ENCODE measurements around the gene SSX2.
"Not testable (repeated sequence)": the region's sequence is repeated elsewhere in the genome, so short reads cannot be mapped to it uniquely, and the experiment has no call there.

The SSX2 gene, protein sequence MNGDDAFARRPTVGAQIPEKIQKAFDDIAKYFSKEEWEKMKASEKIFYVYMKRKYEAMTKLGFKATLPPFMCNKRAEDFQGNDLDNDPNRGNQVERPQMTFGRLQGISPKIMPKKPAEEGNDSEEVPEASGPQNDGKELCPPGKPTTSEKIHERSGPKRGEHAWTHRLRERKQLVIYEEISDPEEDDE

GRCh38 chrX:52707078-52707477 is at the start of gene SSX2:
Gene SSX2, minus strand, starts transcription at chrX:52707178. Its CDS starts 1,429 bp downstream, at chrX:52705749.
- not testable (repeated sequence) for H3K27me3 ChIP-seq (ENCODE audit: control insufficient read depth in 1 of 2, insufficient read depth in 2 of 2, low read length in 2 of 2); H3K36me3 ChIP-seq (ENCODE audit: control insufficient read depth in 2 of 2, insufficient read depth in 2 of 2, low read length in 2 of 2); H3K27ac ChIP-seq (ENCODE audit: low read length); H3K4me1 ChIP-seq (ENCODE audit: control insufficient read depth, insufficient read depth, low read length); H3K9me3 ChIP-seq (ENCODE audit: control insufficient read depth in 2 of 2, low read length in 2 of 2); H3K9ac ChIP-seq (ENCODE audit: low read length in 2 of 2); H3K4me3 ChIP-seq (ENCODE audit: low read length in 2 of 2)

DNA sequence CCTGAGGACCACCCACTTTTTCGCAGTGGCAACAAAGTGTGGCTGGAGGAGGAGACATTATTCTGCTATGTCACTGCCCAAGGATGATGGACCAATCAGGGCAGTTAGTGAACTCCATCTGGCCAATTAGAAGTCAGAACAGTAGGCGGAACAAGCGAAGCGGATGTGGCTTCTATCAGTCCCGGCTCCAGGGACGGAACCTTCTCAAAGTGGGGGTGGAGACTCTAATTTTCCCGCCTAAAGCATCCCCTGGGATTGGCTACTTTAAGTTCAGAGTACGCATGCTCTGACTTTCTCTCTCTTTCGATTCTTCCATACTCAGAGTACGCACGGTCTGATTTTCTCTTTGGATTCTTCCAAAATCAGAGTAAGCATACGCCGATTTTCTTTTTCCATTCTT is 44.0 kb upstream of the SSX2 start, which contains the start of gene SSX2B:
Gene SSX2B (plus strand): TSS at position 301 of the 400 bp plus-strand sequence. CDS start 1,429 bp downstream, outside the sequence.
- H3K4me3 ChIP-seq (ENCODE audit: low read length in 2 of 2); H3K4me1 ChIP-seq (ENCODE audit: control insufficient read depth, insufficient read depth, low read length); H3K27ac ChIP-seq (ENCODE audit: low read length); H3K9me3 ChIP-seq (ENCODE audit: control insufficient read depth in 2 of 2, low read length in 2 of 2); H3K27me3 ChIP-seq (ENCODE audit: control insufficient read depth in 1 of 2, insufficient read depth in 2 of 2, low read length in 2 of 2); H3K9ac ChIP-seq (ENCODE audit: low read length in 2 of 2); H3K36me3 ChIP-seq (ENCODE audit: control insufficient read depth in 2 of 2, insufficient read depth in 2 of 2, low read length in 2 of 2): not testable (repeated sequence)

GRCh38 chrX:52692034-52692433 is 14.9 kb downstream of the SSX2 start:
- not testable (repeated sequence) for H3K9ac ChIP-seq (ENCODE audit: low read length in 2 of 2); H3K9me3 ChIP-seq (ENCODE audit: control insufficient read depth in 2 of 2, low read length in 2 of 2); H3K4me1 ChIP-seq (ENCODE audit: control insufficient read depth, insufficient read depth, low read length); H3K36me3 ChIP-seq (ENCODE audit: control insufficient read depth in 2 of 2, insufficient read depth in 2 of 2, low read length in 2 of 2); H3K27ac ChIP-seq (ENCODE audit: low read length); H3K27me3 ChIP-seq (ENCODE audit: control insufficient read depth in 1 of 2, insufficient read depth in 2 of 2, low read length in 2 of 2); H3K4me3 ChIP-seq (ENCODE audit: low read length in 2 of 2)

GRCh38 chrX:52662218-52662617 is 44.8 kb downstream of the SSX2 start:
- H3K27ac ChIP-seq (ENCODE audit: low read length); H3K36me3 ChIP-seq (ENCODE audit: control insufficient read depth in 2 of 2, insufficient read depth in 2 of 2, low read length in 2 of 2); H3K27me3 ChIP-seq (ENCODE audit: control insufficient read depth in 1 of 2, insufficient read depth in 2 of 2, low read length in 2 of 2); H3K9ac ChIP-seq (ENCODE audit: low read length in 2 of 2); H3K4me1 ChIP-seq (ENCODE audit: control insufficient read depth, insufficient read depth, low read length); H3K4me3 ChIP-seq (ENCODE audit: low read length in 2 of 2); H3K9me3 ChIP-seq (ENCODE audit: control insufficient read depth in 2 of 2, low read length in 2 of 2): not testable (repeated sequence)

DNA sequence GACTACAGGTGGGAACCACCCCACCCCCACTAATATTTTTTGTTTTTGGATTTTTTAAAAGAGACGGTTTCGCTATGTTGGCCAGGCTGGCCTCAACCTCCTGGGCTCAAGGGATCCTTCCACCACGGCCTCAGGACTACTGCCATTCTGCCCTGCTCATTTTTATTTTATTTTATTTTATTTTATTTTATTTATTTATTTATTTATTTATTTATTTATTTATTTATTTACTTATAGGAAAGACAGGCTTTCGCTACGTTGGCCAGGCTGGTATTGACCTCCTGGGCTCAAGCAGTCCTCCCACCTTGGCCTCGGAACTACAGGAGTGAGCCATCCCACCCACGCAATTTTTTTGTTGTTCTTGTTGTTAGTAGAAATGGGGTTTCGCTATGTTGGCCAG is 51.5 kb downstream of the SSX2 start:
- H3K27ac ChIP-seq (ENCODE audit: low read length); H3K27me3 ChIP-seq (ENCODE audit: control insufficient read depth in 1 of 2, insufficient read depth in 2 of 2, low read length in 2 of 2); H3K36me3 ChIP-seq (ENCODE audit: control insufficient read depth in 2 of 2, insufficient read depth in 2 of 2, low read length in 2 of 2); H3K9ac ChIP-seq (ENCODE audit: low read length in 2 of 2); H3K9me3 ChIP-seq (ENCODE audit: control insufficient read depth in 2 of 2, low read length in 2 of 2); H3K4me1 ChIP-seq (ENCODE audit: control insufficient read depth, insufficient read depth, low read length); H3K4me3 ChIP-seq (ENCODE audit: low read length in 2 of 2): not testable (repeated sequence)

- not testable (repeated sequence) for H3K36me3 ChIP-seq (ENCODE audit: control insufficient read depth in 2 of 2, insufficient read depth in 2 of 2, low read length in 2 of 2); H3K27me3 ChIP-seq (ENCODE audit: control insufficient read depth in 1 of 2, insufficient read depth in 2 of 2, low read length in 2 of 2); H3K4me3 ChIP-seq (ENCODE audit: low read length in 2 of 2); H3K9me3 ChIP-seq (ENCODE audit: control insufficient read depth in 2 of 2, low read length in 2 of 2); H3K4me1 ChIP-seq (ENCODE audit: control insufficient read depth, insufficient read depth, low read length); H3K27ac ChIP-seq (ENCODE audit: low read length); H3K9ac ChIP-seq (ENCODE audit: low read length in 2 of 2)
These were observed 52.2 kb downstream of the SSX2 start, which contains the start of gene SSX7 for GRCh38 chrX:52654800-52655199. Gene SSX7, minus strand, starts transcription at chrX:52654900. Its CDS starts 1,428 bp downstream, at chrX:52653472.

GRCh38 chrX:52650676-52651075 is 56.3 kb downstream of the SSX2 start:
- H3K4me1 ChIP-seq (ENCODE audit: control insufficient read depth, insufficient read depth, low read length); H3K36me3 ChIP-seq (ENCODE audit: control insufficient read depth in 2 of 2, insufficient read depth in 2 of 2, low read length in 2 of 2); H3K9me3 ChIP-seq (ENCODE audit: control insufficient read depth in 2 of 2, low read length in 2 of 2); H3K4me3 ChIP-seq (ENCODE audit: low read length in 2 of 2); H3K9ac ChIP-seq (ENCODE audit: low read length in 2 of 2); H3K27ac ChIP-seq (ENCODE audit: low read length); H3K27me3 ChIP-seq (ENCODE audit: control insufficient read depth in 1 of 2, insufficient read depth in 2 of 2, low read length in 2 of 2): not testable (repeated sequence)

GRCh38 chrX:52648956-52649355 is 58.0 kb downstream of the SSX2 start:
- H3K36me3 ChIP-seq (ENCODE audit: control insufficient read depth in 2 of 2, insufficient read depth in 2 of 2, low read length in 2 of 2); H3K27me3 ChIP-seq (ENCODE audit: control insufficient read depth in 1 of 2, insufficient read depth in 2 of 2, low read length in 2 of 2); H3K4me3 ChIP-seq (ENCODE audit: low read length in 2 of 2); H3K9me3 ChIP-seq (ENCODE audit: control insufficient read depth in 2 of 2, low read length in 2 of 2); H3K27ac ChIP-seq (ENCODE audit: low read length); H3K9ac ChIP-seq (ENCODE audit: low read length in 2 of 2); H3K4me1 ChIP-seq (ENCODE audit: control insufficient read depth, insufficient read depth, low read length): not testable (repeated sequence)

All from stomach smooth muscle (tissue), 2 donors.